ENCODE measurements around the gene LY6G6F.
A peak's percentile ranks its signal among the peaks of the same experiment; 100 is the strongest.

The LY6G6F gene

DNA sequence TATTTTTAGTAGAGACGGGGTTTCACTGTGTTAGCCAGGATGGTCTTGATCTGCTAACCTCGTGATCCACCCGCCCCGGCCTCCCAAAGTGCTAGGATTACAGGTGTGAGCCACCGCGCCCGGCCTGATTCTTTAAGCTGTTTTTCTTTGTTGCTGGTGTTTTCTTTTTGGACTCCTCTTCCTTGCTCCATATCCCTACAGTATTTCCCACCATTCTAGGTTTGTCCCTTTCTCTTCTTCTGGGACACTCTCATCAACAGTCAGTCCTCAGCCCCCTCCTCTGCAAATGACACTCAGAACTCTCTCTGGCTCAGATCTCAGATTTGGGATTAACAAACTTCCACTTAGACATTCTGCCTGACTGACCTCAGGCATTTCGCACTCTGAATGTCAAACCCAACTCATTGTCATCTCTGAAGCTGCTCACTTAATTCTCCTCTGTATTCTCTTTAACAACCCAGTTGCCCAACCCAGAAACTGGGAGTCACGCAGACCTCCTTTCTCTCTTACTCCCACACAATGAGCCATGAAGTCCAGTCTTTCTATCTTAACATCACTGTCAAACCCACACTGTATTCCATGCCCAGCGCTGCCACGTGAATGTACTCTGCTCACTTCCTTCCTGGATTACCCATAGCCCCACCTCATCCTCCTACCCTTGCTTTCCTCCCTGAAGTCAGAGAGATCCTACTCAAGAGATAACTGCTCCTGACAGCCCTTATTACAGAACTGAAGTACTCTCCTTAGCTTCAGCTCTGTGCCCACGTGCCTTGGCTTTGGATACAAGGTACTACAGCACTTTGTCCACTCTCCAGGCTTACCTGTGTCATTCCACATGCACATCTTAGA, 19.1 kb downstream of the LY6G6F start:
- DNase-seq = no peak

DNA sequence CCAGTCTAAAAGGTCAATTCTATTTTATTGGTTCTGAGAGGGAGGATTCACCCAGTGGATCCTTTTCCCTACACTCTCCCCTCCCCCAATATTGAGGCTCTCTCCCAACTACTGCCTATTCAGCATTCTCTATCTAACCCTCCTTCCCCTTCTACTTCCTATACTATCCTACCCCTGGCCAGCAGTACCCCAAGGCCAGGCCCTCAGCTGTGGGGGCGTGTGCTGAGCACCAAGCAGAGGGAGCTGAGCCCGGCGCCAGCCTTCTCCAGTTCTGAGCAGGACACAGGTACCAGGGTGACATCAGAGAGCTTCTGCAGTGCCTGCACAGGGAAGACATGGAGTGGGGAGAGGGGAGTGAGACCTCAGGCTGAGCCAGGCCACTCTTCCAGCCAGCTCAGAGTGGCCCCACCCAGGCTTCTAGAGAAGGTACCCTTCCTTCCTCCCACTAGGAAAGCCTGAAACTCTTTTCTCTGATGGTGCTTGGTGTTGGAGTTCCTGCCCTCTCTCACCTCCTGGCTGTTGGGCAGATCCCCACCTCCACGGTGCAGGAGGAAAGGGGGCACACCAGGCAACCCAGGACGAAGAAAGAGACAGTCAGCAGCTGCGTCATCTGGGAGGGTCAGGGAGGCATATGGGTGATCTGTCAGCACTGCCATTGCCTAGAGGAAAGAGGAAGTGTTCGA, 20.5 kb downstream of the LY6G6F start:
- no peak for DNase-seq

DNA sequence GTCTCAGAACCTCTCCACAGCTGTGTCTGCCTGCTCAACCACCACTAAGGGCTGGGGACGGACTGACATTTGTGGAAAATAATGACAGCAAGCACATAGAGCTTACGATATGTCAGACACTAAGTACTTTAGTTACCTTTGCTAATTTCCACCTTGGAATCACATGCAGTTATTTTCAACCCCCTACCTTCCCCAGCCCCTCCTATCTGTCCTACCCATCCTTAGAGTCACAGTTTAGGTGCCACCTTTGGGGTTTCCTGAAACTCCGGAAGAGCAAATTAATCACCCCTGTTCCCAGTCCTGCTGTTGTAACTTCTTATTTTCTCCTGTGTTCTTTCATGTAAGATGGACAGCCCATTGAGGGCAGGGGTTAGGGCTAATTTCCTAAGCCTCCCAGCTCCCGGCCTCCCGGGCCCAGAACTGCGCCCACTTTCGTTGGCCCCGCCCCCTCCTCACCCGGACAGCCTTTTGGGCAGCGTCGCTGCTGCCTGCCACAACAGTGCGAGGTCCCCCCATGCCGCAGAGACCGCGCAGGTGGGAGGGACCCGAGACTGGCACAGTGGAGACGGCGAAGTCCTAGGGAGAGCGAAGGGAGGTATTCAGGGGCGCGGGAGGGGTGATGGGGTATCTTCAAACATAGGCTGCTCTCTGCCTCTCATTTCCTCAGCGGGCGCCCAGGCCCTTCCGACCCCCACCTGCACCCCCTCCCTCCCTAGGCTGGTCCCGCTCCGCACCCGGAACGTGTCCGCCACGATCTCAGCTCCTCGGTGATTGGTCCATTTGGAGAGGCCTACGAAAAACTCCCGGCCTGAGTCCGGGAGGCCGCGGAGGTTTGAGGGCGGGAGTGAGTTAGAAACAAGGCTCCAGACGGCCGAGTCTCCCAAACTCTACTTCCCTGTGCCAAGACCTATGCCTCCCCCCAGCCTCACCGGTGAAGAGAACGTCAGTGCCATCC, 21.3 kb downstream of the LY6G6F start:
- DNase-seq = no peak

DNA sequence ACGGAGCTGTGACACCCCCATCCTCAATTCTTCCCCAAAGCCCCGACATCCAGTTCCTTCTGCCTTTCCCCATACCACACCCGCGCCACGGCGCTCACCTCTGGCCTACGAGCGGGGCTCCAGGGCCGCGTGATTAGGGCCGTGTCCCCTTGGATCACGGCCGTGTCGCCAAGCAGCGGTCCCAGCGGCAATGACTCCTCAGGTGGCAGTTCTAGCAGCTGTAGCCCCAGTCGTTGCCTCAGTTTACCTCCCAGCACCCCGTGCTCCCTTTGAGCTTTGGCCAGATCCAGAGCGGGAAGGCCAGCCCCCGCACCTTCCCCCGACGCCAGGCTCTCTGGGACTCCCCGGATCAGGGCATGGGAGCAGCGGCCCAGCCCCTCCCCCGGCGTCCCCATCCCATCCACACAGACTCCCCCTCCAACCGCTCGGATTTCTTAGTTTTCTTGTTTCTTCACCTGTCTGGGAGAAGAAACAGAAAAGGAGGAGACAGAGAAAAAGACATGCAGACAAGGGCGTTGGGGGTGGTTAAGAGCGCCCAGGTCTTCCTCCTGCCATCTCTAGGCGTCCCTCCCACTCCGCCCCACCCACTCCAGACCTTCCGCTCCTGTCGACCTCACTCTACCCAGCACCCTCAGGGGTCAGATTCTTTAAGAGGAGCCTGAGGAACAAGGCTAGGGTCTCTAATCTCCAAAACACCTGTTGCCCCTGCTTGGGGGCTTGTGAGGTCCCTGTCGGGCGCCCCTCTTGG, 22.3 kb downstream of the LY6G6F start, which contains the start of gene DDAH2:
Gene DDAH2, minus strand, starts transcription at position 533 of the 748 bp plus-strand sequence. Its CDS starts 138 bp downstream, at position 395.
- DNase-seq = no peak

DNA sequence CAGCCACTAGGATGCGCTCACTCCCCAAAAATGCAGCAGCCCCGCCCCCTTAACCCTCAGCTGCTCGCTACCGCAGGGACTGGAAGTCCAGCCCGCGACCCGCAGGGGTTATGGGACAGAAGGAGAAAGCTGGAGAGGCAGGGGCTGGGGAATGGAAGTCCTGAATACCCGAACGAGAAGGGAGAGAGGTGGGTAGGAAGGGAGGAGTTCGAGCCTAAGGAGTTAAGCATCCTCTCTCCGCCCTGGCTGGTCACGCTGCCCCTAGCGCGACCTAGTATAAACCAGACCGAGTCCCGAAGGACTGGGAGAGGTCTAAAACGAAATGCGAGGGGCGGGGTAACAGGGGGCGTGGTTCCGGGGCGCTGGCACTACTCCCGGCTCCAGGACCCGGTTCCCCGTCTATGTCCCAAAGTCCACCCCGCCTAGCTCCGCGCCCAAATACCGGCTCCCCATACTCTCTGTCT, 22.9 kb downstream of the LY6G6F start:
- no peak for DNase-seq

DNA sequence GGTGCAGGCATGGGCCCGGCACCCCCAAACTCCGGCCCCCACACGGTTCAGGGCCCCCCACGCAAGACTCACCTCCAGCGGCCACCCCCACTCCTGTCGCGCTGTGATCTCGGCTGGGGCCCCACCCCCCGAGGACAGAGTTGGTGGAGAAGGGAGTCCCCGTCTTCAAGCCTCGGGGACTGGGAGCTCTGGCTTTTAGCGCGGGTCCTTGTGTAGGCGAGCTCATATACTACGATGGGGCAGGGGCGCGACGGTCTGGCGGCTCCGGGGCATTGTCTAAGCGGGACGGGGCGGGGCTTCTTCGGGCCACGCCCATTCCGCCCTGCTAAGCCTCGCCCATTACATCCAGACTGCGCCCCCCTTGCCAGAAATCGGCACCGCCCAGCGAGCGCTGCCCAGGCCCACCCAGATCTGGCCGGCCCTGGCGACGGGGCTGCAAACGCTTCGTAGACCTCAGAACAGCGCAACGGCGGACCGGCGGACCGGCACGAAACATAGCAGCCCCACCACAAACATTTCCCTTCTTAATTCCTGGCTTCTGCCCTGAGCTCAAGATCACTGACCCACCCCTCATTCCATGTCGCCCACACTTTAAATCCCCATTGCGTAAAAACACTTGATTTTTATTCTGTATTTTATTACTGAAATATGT, 23.4 kb downstream of the LY6G6F start:
- DNase-seq = peak; percentile 47

DNA sequence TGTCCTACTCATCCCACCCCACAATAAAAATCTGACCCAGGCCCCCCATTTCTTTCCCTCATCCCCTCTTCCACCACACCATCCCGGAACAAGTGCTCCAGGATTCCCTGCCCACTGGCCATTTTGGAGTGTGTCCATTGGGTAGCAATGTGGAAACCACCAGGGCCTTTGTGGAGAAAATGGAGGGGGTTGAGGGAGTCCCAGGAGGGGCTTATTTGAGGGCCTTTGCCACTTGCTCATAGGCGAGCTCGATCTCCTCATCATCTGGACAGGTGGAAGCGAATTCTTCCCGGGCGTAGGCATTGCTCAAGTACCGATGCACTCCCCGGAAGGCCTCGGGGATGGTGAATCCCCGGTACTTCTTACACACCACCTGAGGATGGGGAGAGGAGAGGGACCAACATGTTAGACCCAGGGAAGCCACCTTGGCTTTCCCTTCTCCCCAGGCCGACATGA, 24.0 kb downstream of the LY6G6F start:
- DNase-seq = no peak

DNA sequence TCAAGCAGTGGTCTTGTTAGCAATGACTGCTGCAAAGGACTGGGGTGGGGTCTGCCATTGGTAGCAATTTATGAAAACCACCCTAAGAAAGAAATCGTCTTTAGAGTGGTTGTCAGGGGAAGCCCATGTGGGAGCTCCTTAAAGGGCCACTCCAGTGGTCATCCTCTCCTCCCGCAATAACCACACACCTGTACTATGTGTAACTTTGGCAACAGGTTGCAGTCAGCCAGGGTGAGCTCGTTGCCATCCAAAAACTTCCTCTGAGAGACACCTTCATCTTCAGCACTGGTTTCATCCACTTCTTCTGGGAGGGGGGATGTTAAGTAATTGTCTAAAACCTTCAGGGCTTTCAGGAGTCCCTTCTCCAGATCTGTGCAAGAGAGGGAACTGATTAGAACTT, 25.4 kb downstream of the LY6G6F start:
- no peak for DNase-seq

DNA sequence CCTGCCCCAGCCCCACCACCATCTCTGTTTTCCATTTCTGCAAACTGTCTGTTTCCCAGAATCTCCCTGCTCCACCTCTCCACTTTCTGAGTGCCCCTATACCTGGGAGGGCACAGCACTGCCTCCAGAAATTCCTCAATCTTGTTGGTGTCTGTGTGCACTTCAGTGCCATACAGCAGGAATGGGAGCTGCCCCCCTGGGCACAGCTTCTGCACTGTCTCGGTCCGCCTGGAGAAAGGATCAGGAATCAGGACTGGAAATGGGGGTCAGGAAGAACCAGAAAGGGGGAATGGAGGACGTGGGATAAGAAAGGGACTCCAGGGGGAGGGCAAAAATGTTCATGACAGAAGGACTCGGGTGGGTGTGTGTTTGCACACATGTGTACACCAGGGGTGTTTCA, 27.1 kb downstream of the LY6G6F start:
- no peak for DNase-seq

DNA sequence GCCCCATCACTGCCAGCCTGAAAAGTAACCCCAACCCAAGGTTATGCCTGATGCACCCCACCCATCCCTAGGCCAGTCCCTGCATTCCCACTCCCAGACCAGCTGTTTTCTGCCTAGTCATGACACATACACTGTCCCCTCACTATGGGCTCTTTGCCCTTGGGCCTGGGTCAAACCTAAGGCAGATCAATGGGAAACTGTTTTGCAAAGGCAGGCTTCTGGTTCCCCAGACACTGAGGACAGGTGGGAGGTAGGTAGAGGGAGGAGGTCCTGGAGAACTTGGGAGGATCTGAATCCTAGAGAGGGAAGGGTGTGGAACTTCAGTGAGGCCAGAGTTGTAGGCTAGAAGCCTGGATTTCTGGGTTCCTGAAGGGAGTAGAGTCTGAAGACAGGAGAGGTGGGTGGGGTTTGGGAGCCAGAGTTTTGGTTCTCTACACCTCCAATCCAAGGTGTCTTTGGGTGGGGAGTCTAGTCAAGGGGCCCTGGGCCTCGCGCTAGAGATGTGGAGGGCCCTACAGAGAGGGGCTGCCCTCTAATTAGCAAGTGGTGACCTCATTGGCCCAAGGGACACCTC, 27.7 kb downstream of the LY6G6F start:
- DNase-seq = no peak

DNA sequence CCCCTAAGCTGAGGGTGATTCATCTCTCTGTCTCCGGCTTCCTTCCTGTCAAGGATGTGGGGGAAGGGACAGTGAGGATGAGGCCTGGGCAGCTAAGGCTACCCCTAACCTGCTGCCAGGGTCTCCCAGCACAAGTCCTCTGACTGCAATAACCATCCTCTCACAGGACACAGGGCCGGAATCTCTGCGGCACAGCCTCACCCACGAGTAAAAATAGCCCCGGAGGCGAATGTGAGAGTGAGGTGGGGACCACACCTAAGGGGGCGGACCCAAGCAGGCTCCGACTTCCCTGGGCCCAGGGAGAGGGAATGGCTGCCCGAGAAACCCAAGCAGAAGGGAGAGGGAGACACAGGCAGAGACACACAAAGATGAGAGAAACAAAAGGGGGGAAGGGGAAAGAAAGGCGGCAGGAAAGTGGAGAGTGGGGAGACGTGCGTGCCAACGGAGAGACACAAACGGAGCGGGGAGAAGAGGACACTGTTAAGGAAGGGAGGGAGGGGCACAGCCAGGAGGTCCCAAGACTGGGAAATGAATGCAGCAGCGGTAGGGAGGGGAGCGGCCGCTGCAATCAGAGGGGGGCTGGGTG, 28.2 kb downstream of the LY6G6F start:
- no peak for DNase-seq

DNA sequence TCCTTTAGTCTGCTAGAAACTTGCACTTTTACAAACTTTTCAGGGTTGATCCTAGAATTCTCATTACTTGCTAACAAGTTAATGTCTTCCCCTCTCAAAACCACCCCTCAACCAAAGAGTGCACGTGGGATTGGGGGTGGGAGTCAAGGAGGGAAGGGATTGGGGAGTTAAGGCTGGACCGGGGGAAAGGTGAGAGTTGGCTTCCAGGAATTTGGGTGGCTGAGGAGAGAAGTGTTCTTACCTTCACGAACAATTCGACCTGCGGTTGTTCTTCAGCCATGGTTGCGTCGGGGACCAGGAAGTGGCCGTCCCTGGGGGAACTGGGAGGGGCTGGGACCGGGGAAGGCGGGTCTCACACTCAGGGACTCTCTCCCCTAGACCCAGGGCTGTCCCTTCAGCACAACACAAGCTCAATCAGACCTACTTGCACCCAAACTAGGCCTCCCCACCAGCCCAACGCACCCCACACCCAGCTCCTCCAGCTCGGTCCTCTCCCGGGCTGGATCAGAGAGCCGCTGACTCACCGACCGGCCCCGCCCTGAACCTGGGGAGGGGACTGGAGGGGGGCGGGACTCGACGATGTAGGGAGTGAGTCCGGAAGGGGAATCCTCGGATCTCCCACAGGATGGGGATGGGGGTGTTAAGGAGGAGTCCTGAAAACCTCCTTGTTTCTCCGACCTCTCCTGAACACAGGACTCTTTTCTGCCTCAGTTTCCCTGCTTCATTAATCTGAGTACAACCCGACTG, 29.5 kb downstream of the LY6G6F start, which contains the start of gene CLIC1:
Gene CLIC1, minus strand, starts transcription at position 510 of the 747 bp plus-strand sequence. Its CDS starts 230 bp downstream, at position 280.
- peak; percentile 70 for DNase-seq

DNA sequence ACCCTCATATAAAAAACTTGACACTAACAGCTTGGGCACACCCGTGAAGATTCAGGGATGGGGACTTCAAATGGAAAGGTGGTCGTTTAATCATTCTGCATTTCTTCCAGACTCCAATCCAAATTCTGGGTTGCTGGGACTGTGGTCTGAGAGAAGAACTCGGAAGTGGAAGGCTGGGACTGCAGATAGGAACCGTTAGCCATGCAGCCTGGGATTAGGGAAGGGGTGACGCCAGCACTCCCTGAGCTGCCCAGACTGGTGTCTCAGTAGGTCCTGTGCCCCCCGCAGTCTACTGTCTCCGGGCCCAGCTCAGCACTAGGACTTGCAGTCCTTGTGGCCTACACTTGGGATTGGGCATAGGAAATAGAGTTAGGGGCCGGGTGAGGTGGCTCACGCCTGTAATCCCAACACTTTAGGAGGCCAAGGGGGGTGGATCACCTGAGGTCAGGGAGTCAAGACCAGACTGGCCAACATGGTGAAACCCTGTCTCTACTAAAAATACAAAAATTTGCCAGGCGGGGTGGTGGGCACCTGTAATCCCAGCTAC, 30.2 kb downstream of the LY6G6F start:
- DNase-seq = no peak

DNA sequence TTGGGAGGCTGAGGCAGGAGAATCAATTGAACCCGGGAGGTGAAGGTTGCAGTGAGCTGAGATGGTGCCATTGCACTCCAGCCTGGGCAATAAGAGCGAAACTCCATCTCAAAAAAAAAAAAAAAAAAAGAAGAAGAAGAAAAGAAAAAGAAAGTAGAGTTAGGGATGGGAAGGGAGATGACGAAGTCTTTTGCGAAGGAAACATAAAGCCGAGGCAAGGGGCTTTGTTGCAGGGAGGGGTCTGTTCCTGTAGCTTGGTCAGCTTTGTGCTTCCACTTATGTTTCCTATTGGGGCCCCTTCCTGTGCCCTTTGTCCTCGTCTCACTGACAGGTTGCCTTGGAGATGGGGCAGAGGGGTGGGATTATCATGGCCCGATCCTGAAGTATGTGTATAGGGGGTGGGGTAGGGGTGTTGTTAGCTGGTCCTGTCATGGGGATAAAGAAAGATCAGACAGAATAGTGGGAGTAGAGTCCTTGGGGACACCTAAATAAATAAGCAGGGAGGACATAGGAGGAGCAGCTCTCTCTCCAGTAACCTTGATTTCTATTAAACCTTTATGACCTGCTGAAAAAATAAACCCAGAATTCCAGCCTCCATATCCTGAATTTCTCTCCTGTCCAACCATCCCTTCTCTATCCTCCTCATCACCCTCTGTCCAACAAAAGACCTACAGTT, 30.8 kb downstream of the LY6G6F start:
- no peak for DNase-seq

DNA sequence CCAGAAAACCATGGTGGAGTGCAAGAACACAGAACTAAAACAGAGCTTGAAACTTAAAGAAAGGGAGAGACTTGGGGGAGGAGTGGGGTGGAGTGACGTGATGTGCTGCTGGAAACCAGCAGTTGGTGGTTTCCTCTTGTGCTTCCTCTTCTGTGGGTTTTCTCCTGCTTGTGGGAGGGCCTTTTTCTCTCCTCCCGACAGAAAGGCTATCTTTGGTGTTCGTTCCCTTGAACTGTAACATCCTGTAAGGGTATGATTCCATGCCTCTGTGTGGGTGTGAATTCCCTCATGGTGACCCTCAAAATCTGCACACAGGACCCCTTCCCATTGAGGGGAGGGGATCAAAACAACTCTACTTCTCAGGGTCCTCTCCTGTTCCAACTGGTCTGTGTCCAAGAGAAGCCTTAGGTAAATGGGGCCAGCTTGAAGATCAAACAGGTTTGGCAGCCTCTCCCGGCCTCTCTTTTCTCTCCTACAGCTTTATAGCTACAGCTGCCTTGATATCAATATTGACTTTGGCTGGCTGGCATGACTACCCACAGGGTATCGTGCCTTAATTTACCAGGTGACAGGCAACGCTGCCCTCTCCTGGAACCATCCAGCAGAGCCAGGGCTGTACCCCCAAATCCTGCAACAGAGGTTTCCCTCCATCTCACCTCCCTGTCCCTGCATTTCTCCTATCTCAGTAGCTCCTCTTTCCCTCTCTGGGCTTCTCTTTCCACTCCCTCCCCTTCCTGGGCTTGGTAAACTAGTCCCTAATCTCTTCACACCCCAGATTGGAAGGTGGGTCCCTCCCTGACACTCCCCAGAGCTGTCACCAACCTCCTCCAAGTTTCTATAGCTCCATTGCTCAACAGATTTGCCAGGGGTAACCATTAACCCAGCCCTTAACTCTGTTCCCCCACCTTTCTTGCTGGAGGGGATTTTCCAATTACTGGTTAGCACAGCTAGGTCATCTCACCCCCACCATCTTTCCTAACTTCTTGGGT, 31.6 kb downstream of the LY6G6F start:
- DNase-seq = no peak

DNA sequence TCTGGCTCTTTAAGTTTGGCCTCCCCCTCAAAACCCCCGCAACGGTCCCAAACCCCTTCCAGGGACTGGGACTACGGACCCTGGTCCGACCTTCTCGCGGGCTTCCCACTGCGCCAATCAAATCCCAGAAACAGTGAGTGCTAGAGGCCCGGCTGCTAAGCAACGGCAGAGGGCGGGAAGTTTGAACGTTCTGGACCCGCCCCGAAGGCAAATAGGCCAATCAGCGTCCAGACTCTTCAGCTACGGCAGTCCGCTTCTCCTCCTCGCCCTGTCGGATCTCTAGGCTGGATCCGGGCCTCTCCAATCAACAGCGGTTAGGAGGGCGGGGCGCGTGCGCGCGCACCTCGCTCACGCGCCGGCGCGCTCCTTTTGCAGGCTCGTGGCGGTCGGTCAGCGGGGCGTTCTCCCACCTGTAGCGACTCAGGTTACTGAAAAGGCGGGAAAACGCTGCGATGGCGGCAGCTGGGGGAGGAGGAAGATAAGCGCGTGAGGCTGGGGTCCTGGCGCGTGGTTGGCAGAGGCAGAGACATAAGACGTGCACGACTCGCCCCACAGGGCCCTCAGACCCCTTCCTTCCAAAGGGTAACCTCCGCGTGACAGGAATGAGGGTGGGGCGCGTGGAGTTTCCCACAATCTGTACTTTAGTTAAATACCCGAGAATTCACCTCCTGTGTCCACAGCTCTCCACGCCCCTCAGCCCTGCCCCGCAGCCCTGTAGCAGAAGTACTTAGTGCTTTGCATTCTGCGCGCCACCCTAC, 33.2 kb downstream of the LY6G6F start, which contains the start of gene MSH5:
Gene MSH5, plus strand, starts transcription at position 367 of the 758 bp plus-strand sequence. CDS start 462 bp downstream, outside the sequence.
- DNase-seq = peak; percentile 49

Measured in cortex of kidney (tissue), 1 donor.